GM12875 (cell line): ENCODE data around the gene RBL2.
"Not testable (repeated sequence)": the region's sequence is repeated elsewhere in the genome, so short reads cannot be mapped to it uniquely, and the experiment has no call there.

ENCODE experiments used
- H3K4me3 ChIP-seq: one replicate; pipeline ENCODE4 v1.5.1; 2011; ENCODE audit warnings: low read depth, low read length, control low read depth
- TF ChIP-seq, protein P1 (sequence below): IDR thresholded peaks from 2 replicates; pipeline ENCODE4 v1.5.1; 2011; ENCODE audit warnings: low read depth, mild to moderate bottlenecking, control low read depth, inconsistent platforms, low read length, moderate library complexity, borderline replicate concordance; ENCODE audit not compliant: insufficient read depth

The RBL2 gene

DNA sequence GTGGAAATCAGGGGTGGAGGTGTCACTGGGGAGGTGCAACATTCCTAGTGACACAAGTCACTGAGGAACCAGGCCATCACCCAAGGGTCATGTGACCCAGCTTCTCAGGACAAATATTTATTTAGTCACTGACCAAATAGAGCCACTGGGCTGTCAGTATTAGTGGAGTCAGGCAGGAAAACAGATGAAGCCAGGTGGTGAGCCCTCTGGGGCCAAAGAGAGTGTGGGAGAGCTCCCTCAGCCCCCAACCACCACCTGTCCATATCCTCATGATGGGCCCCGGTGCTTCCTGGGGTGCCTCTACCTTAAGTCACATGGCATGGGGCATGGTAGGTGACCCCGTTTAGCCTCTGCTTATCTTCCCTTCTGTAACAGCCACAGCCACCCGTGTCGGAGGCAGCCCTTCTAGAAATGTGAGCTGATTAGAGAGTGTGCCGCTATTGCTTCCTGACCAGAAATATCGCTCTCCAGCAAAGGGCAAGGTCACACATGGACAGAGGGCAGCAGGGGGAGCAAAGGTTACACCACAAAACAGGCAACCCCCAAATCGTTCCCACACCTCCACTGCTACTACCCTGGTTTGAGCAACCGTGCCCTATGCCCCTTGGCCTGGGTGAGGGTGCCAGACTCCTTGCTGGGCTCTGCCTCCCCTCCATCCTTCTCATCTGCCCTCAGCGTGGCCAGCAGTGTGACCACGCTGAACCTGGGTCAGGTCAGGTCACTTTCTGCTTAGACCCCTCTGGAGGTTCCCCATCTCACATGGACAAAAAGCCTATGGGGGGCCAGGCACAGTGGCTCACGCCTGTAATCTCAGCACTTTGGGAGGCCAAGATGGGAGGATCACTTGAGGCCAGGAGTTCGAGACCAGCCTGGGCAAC is 77.4 kb downstream of the RBL2 start:
- TF ChIP-seq, protein P1, sequence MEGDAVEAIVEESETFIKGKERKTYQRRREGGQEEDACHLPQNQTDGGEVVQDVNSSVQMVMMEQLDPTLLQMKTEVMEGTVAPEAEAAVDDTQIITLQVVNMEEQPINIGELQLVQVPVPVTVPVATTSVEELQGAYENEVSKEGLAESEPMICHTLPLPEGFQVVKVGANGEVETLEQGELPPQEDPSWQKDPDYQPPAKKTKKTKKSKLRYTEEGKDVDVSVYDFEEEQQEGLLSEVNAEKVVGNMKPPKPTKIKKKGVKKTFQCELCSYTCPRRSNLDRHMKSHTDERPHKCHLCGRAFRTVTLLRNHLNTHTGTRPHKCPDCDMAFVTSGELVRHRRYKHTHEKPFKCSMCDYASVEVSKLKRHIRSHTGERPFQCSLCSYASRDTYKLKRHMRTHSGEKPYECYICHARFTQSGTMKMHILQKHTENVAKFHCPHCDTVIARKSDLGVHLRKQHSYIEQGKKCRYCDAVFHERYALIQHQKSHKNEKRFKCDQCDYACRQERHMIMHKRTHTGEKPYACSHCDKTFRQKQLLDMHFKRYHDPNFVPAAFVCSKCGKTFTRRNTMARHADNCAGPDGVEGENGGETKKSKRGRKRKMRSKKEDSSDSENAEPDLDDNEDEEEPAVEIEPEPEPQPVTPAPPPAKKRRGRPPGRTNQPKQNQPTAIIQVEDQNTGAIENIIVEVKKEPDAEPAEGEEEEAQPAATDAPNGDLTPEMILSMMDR, result no peak
- H3K4me3 ChIP-seq, result no peak overlapping the region

GRCh38 chr16:53512795-53513194 is 78.5 kb downstream of the RBL2 start:
- H3K4me3 ChIP-seq, result not testable (repeated sequence)

- H3K4me3 ChIP-seq, result no peak overlapping the region
- TF ChIP-seq, protein P1, result no peak
Measured at GRCh38 chr16:53515259-53515658, 81.0 kb downstream of the RBL2 start.

DNA sequence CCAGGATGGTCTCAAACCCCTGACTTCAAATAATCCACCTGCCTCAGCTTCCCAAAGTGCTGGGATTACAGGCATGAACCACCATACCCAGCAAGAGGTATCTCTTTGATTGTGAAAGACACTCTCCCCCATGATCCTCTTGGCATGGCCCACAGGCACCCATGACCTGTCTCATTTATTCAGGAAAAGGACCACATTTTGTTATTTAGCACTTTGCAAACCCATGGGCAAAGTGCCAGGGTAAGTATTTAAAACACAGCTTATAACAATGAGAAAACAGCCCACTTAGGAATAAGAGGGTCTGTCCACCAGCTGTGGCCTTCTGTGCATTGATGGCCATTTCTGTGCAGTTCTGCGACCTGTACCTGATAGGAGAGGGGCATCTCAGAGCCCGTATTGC is 81.5 kb downstream of the RBL2 start:
- H3K4me3 ChIP-seq, result no peak overlapping the region
- TF ChIP-seq, protein P1, result no peak

DNA sequence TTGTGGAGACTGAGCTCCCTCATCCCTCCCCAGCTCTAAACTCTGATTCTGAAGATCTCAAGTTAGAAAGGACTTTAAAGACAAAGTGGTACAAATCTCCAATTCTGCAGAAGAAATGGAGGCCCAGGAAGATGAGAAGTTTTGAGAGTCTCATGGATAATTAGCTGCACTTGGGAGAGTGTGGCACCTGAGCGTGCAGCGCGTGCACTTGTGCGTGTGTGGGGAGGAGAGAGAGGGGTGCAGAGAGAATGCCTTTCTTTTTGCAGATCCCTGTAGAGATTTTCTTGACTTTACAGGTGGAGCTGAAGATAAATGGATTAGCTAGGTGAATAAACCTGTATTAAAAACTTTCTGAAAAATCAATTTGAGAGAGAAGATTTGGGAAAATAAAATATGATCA is 83.6 kb downstream of the RBL2 start:
- TF ChIP-seq, protein P1, result no peak
- H3K4me3 ChIP-seq, result no peak overlapping the region

DNA sequence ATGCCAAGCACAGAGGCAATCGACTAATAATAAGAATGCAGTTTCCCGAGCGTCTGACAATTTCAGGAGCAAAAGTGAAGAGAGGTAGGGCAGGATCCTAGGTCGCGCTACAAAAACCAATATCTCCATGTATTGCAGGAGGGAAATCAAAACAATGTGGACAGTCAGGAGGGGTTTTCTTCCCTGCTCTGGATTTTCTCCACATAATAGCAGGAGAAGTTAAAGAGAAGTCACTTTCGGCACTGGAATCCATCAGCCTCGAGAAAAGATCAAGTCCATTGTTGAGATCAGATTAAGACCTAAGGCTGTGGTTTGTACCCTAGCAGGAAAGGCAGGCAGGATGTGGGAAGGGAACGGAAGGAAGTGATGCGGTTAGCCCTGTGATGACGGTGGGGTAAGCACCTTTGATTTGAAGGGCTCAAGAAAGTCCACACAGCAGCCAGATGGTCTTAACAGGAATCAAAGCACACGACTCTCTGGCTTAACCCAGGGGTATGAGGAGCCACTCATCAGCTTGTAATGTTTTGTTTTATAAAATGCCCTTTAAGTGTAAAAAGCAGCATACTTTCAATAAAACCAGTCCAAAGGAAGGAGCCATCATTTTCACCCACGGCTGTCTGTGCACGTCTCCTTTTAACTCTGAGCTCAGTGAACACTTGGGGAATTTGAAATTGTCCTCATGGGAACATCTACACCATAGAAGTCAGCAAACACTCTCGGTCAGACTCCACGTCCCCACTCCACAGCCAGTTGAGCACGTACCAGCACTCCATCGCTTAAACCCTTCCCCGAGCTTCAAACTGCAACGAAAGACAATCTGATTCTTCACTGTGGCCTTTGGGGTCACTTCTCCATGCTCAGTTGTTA is 84.5 kb downstream of the RBL2 start:
- TF ChIP-seq, protein P1, result no peak
- H3K4me3 ChIP-seq, result peak overlapping the region; percentile 24

GRCh38 chr16:53519417-53520091 is 85.3 kb downstream of the RBL2 start:
- TF ChIP-seq, protein P1, result no peak
- no peak overlapping the region for H3K4me3 ChIP-seq
